Measurements from ENCODE around the gene UHRF1. TPM values are rescaled to one million over a fixed set of nuclear protein-coding genes. Genes with fewer than 3 reads are reported as not detected.

Gene UHRF1
- polyA plus RNA-seq, 1 donor (not counting 4 experiments of a cell fraction or from before 2014, with no cell fraction given), result 9.7 TPM

DNA sequence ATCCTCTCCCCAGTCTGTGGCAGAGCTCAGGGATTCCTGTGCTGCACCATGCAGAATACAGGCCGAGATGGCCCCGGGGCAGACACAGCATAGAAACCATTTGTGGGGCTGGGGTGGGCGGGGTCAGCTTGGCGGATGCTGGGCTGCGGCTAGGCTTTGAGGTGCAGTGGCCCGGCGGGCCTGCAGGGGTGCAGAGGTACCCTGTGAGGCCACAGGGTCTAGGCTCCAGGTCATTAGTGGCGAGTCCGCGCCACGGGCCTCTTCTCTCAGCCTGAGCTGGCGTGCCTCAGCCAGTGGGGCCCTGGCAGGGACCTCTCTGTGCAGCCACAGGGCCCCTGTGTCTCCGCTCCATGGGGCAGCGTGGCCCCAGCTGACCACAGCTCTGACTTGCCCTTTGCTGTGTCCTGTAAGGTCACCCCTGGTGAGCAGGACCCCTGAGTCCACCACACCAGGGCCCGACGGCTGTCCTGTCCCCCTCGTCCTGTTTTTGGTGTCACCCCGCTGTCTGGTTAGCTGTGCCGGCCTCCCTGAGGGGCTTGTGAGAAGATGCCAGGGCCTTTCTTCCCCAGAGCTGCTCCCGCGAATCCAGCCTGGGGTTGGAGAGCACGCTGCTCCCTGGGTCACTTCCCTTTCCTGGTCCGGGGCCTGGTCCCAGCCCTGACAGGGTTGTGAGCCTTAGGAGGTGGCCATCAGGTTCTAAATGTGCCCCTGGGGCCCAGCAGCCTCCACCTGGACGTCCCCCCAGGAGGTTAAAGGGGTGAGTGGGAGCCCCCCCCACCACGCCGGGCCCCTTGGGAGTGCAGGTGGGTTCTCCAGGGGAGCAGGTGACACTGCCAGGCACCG lies 71.8 kb downstream of the UHRF1 start:
- DNase-seq (ENCODE audit: low read depth, low spot score) (no peak), FAIRE-seq (no peak)
- Histone ChIP-seq H2AFZ (ENCODE audit: control insufficient read depth, low read length) (no peak overlapping the region), H3K4me1 (ENCODE audit: control insufficient read depth, extremely low read depth, insufficient read depth, low read length) (peaks cover 20% of the 10 kb centered on the region), H3K9me3 (ENCODE audit: control insufficient read depth, low read depth, low read length) (no peaks in the 10 kb centered on the region), H3K9ac (ENCODE audit: control insufficient read depth, extremely low read depth, insufficient read depth, low read length) (no peak overlapping the region), H3K9me1 (ENCODE audit: control insufficient read depth, extremely low read depth, insufficient read depth, low read length) (no peaks in the 10 kb centered on the region), H3K27me3 (ENCODE audit: control insufficient read depth, extremely low read depth, insufficient read depth, low read length) (no peaks in the 10 kb centered on the region), H3K36me3 (ENCODE audit: control insufficient read depth in 2 of 2, extremely low read depth in 1 of 2, insufficient read depth in 2 of 2, low read length in 2 of 2) (peaks cover 0 to 22% of the 10 kb centered on the region in 2 experiments), H3K4me2 (ENCODE audit: control insufficient read depth, extremely low read depth, insufficient read depth, low read depth, low read length) (no peak overlapping the region), H4K20me1 (ENCODE audit: control insufficient read depth, extremely low read depth, insufficient read depth, low read length) (peaks cover 8% of the 10 kb centered on the region), H3K4me3 (ENCODE audit: control insufficient read depth in 2 of 3, extremely low read depth in 1 of 3, insufficient read depth in 2 of 3, low read depth in 1 of 3, low read length in 3 of 3) (no peak overlapping the region), H3K27ac (ENCODE audit: control insufficient read depth, insufficient read depth, low read length) (no peak overlapping the region), H3K79me2 (ENCODE audit: control insufficient read depth, insufficient read depth, low read length) (peaks cover 68% of the 10 kb centered on the region)
- dilution Hi-C loops (cut with MboI; ENCODE audit: extremely low pct_ligation_motif_present, low sequenced_read_pairs), result no loop called here
- TF ChIP-seq, protein P1, sequence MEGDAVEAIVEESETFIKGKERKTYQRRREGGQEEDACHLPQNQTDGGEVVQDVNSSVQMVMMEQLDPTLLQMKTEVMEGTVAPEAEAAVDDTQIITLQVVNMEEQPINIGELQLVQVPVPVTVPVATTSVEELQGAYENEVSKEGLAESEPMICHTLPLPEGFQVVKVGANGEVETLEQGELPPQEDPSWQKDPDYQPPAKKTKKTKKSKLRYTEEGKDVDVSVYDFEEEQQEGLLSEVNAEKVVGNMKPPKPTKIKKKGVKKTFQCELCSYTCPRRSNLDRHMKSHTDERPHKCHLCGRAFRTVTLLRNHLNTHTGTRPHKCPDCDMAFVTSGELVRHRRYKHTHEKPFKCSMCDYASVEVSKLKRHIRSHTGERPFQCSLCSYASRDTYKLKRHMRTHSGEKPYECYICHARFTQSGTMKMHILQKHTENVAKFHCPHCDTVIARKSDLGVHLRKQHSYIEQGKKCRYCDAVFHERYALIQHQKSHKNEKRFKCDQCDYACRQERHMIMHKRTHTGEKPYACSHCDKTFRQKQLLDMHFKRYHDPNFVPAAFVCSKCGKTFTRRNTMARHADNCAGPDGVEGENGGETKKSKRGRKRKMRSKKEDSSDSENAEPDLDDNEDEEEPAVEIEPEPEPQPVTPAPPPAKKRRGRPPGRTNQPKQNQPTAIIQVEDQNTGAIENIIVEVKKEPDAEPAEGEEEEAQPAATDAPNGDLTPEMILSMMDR (optimal IDR thresholded peaks at IDR 0.05 in 1 of 3, IDR thresholded peaks at IDR 0.05 in 1 of 3, conservative IDR thresholded peaks at IDR 0.05 in 1 of 3; ENCODE audit: extremely low read depth in 1 of 3, insufficient read depth in 2 of 3, low read length in 3 of 3), result no peak
- TF ChIP-seq EZH2 (IDR thresholded peaks at IDR 0.05; ENCODE audit: low read length), result no peak

DNA sequence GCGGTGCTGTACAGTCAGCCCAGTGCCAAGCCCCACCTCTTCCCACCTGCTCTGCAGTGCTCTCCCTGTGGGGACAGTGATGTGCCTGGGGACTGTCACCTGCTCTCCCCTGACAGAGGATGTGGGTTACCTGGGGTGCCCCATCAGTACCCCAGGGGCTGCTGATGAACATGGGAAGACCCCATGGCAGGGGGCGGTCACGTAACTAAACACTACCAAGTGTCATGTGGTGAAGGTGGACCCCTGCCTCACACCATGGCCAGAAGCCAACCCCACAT lies 72.3 kb downstream of the UHRF1 start:
- H3K4me3 ChIP-seq (ENCODE audit: control insufficient read depth in 2 of 3, extremely low read depth in 1 of 3, insufficient read depth in 2 of 3, low read depth in 1 of 3, low read length in 3 of 3), result no peak overlapping the region
- H3K79me2 ChIP-seq (ENCODE audit: control insufficient read depth, insufficient read depth, low read length), result peaks cover 71% of the 10 kb centered on the region
- DNase-seq (ENCODE audit: low read depth, low spot score) (no peak), FAIRE-seq (no peak)
- no peak overlapping the region for H3K9ac ChIP-seq (ENCODE audit: control insufficient read depth, extremely low read depth, insufficient read depth, low read length)
- H3K27me3 ChIP-seq (ENCODE audit: control insufficient read depth, extremely low read depth, insufficient read depth, low read length), result no peaks in the 10 kb centered on the region
- no peaks in the 10 kb centered on the region for H3K9me1 ChIP-seq (ENCODE audit: control insufficient read depth, extremely low read depth, insufficient read depth, low read length)
- dilution Hi-C loops (cut with MboI; ENCODE audit: extremely low pct_ligation_motif_present, low sequenced_read_pairs), result no loop called here
- H3K4me2 ChIP-seq (ENCODE audit: control insufficient read depth, extremely low read depth, insufficient read depth, low read depth, low read length), result no peak overlapping the region
- TF ChIP-seq EZH2 (IDR thresholded peaks at IDR 0.05; ENCODE audit: low read length), result no peak
- TF ChIP-seq, protein P1 (optimal IDR thresholded peaks at IDR 0.05 in 1 of 3, IDR thresholded peaks at IDR 0.05 in 1 of 3, conservative IDR thresholded peaks at IDR 0.05 in 1 of 3; ENCODE audit: extremely low read depth in 1 of 3, insufficient read depth in 2 of 3, low read length in 3 of 3), result no peak
- no peak overlapping the region for H3K27ac ChIP-seq (ENCODE audit: control insufficient read depth, insufficient read depth, low read length)
- no peak overlapping the region for H2AFZ ChIP-seq (ENCODE audit: control insufficient read depth, low read length)
- H3K9me3 ChIP-seq (ENCODE audit: control insufficient read depth, low read depth, low read length), result no peaks in the 10 kb centered on the region
- peaks cover 14% of the 10 kb centered on the region for H3K4me1 ChIP-seq (ENCODE audit: control insufficient read depth, extremely low read depth, insufficient read depth, low read length)
- peaks cover 0 to 22% of the 10 kb centered on the region in 2 experiments for H3K36me3 ChIP-seq (ENCODE audit: control insufficient read depth in 2 of 2, extremely low read depth in 1 of 2, insufficient read depth in 2 of 2, low read length in 2 of 2)
- peaks cover 10% of the 10 kb centered on the region for H4K20me1 ChIP-seq (ENCODE audit: control insufficient read depth, extremely low read depth, insufficient read depth, low read length)

Data from keratinocyte (primary cell).